NCI-H1105 (cell line): ENCODE results near the gene SPOCD1.

Experiments used
- DNase-seq: peaks from one replicate; lab custom pipeline; 2025; lab: John Stamatoyannopoulos, UW

Gene SPOCD1

GRCh38 chr1:31815752-31816500 lies at the start of gene SPOCD1:
Gene SPOCD1, minus strand, starts transcription at chr1:31816022. Its CDS starts 689 bp downstream, at chr1:31815333.
- no peak for DNase-seq

- DNase-seq: no peak
These were observed 46.2 kb upstream of the SPOCD1 start for GRCh38 chr1:31862071-31862470.

DNA sequence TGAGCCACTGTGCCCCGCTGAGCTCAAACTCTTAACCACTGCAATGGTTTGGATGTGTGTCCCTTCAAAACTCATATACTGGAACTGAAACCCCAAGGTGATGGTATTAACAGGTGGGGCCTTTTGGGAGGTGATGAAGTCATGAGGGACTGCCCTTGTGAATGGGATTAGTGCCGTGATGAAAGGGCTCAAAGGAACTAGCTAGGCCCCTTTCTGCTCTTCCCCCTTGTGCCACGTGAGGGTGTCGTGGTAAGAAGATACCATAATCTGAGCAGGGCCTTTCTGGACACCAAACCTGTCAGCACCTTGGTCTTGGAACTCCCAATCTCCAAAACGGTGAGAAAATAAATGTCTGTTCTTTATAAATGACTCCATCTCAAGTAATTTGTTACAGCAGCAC lies 45.5 kb upstream of the SPOCD1 start:
- DNase-seq: no peak

DNA sequence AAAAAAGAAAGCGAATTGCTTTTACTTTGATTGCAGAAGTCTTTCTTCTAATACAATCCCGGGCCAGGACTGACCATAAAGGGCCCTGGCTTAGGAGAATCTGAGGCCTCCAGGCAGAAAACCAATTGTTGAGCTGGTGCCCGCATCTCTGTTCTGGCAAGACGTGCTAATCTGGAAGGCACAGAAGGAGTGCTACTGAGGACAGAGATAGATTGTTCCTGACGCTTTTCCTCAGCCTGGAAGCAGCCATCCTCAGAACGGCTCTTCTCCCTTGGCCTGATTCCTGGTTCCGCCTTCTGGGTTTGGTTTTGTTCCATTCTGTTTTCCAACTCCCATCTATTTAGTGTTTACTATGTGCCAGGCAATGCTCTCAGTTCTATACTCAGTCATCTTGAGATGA lies 44.8 kb upstream of the SPOCD1 start:
- DNase-seq: no peak

DNA sequence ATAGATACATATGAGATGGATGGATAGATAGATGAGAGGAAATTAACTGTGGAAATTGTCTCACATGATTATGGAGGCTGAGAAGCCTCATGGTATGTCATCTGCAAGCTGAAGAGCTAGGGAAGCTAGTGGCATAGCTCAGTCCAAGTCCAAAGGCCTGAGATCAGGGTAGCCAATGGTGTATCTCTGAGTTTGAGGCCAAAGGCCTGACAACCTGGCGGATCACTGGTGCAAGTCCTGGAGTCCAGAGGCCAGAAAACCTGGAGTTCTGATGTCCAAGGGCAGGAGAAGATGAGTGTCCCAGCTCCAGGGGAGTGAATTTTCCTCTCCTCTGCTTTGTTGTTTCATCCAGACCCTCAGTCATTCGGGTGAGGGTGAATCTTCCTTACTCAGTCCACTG lies 43.9 kb upstream of the SPOCD1 start:
- no peak for DNase-seq

DNA sequence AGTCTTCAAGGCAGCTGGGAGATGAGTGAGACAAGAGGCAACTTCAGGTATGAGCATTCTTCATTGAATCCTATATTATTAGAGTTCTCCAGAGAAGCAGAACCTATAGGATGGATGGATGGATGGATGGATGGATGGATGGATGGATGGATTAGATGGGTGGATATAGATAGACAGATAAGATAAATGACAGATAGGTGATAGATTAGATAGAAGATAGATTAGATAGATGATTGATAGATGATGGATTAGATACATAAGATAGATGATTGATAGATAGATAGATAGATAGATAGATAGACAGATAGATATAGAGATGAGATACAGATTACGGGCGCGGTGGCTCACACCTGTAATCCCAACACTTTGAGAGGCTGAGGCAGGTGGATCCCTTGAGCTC lies 43.2 kb upstream of the SPOCD1 start:
- no peak for DNase-seq

DNA sequence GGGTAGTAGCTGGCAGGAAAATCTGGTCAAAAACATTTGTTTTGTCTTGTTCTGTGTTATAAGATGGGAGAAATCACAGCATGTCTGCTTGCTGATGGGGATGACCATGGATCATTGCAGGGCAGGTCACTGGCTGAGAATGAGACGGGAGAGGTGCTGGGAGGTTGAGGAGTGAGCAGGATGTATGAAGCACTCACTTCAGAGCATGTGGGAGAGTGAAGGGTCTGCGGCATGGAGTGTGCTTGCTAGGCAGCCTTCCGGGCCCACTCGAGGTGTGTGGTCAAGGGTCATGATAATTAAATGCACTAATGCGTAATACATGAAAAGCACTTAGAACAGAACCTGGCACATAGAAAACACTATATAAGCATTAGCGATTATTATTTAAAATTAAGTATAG lies 42.0 kb upstream of the SPOCD1 start:
- no peak for DNase-seq

- no peak for DNase-seq
These were observed 40.3 kb upstream of the SPOCD1 start for GRCh38 chr1:31856140-31856539.

DNA sequence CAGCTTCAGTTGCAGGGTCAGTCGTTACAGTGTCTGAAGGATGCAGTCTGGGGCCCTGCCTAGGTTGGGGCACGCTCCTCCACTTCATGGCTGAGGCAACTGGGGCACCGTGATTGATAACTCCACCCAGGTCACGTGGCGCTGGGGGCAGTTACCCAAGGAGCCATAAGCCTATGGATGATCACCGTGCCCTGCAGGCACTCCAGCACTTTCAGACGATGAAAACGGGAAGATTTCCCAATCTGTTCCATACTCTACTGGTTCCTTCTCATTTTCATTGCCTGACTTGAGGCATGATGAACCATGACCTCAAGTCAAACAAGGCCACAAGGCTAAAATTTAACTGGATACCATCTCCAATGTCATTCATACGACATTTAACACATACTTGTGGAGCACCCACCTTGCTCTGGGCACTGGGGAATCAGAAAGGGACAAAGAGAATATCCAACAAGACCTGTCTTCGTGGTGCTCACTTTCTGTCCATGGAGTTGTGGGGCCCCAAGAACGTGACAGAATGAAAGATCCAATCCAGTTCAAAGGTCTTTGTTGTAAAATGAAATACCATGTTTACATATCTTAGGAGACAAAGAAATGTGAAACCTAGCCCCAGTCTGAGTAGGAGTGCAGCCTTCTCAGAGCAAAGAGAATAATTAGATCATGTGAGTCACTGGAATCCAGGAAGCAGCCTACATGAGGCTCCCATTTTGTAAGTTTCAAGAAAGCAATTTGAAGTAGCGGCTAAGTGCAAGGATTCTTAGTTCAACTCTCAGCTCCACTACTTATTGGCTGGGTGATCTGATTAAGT lies 39.4 kb upstream of the SPOCD1 start:
- DNase-seq: no peak

- DNase-seq: no peak
These were observed 33.8 kb upstream of the SPOCD1 start for GRCh38 chr1:31849653-31850052.

GRCh38 chr1:31848381-31848897 lies 32.6 kb upstream of the SPOCD1 start:
- DNase-seq: no peak

- DNase-seq: no peak
These were observed 30.7 kb upstream of the SPOCD1 start for GRCh38 chr1:31846484-31846883.

- no peak for DNase-seq
These were observed 27.7 kb upstream of the SPOCD1 start for GRCh38 chr1:31843506-31843905.

- DNase-seq: no peak
These were observed 24.0 kb upstream of the SPOCD1 start for GRCh38 chr1:31839662-31840343.

GRCh38 chr1:31837451-31838158 lies 21.8 kb upstream of the SPOCD1 start:
- no peak for DNase-seq

- no peak for DNase-seq
These were observed 20.8 kb upstream of the SPOCD1 start for GRCh38 chr1:31836638-31837037.

DNA sequence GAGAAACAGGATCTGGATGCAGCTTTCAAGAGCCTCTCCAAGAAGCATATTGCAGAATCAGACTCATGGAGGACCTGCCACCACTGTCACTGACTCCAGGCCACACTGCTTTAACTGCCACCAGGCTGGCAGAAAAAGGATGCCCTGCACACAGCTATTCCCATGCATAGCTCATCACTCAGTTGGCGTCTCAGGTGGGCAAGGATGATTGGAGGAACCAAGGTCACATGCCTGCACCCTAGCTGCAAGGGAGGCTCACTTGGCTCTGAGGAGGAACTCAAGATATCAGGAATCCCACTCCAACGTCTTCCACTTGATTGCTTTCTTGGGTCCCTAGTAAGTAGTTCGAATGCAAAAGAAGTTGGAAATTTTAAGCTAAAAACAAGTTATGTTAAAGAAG lies 19.6 kb upstream of the SPOCD1 start:
- DNase-seq: no peak

- no peak for DNase-seq
These were observed 18.7 kb upstream of the SPOCD1 start for GRCh38 chr1:31834501-31834900.

GRCh38 chr1:31831397-31832378 lies 15.9 kb upstream of the SPOCD1 start:
- no peak for DNase-seq

- no peak for DNase-seq
These were observed 14.7 kb upstream of the SPOCD1 start for GRCh38 chr1:31830511-31830910.

DNA sequence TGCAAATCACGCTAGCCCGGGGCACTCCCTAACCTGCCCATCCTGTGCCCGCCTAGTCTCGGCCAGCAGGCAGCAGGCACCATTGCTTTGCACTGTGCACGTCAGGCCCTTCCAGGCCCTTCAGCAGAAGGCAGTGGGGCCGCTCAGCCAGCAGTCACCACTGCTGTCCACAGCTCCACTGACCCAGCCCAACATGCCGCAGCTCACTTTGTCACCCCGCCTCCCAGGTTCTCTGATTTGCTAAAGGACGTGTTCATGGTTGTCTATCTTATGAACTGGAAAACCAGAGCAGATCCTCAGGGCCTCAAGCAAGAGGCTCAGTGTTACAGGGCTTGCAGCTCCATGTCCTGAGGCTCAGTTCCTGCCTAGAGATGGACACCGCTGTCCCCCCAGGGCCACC lies 14.2 kb upstream of the SPOCD1 start:
- DNase-seq: no peak
